Epidermal melanocyte (primary cell): Measurements from ENCODE around the gene DCLK1.

Experiments used
- DNase-seq: peaks from one replicate; pipeline ENCODE4 v3.0.0; 2011; ENCODE audit warnings: low spot score; ENCODE audit not compliant: insufficient read length

The DCLK1 gene

GRCh38 chr13:35909091-35909490, 222.1 kb downstream of the DCLK1 start:
- DNase-seq = no peak

GRCh38 chr13:35908226-35908625, 223.0 kb downstream of the DCLK1 start:
- no peak for DNase-seq

- DNase-seq = no peak
Observed at GRCh38 chr13:35906636-35907035, 224.5 kb downstream of the DCLK1 start.

- no peak for DNase-seq
Observed at GRCh38 chr13:35903075-35903474, 228.1 kb downstream of the DCLK1 start.

- DNase-seq = no peak
Observed at GRCh38 chr13:35898041-35898440, 233.1 kb downstream of the DCLK1 start.

GRCh38 chr13:35894636-35895035, 236.5 kb downstream of the DCLK1 start:
- DNase-seq = no peak

GRCh38 chr13:35892837-35893814, 238.1 kb downstream of the DCLK1 start:
- DNase-seq = no peak

GRCh38 chr13:35891507-35892441, 239.4 kb downstream of the DCLK1 start:
- DNase-seq = no peak

- no peak for DNase-seq
Observed at GRCh38 chr13:35889560-35889959, 241.6 kb downstream of the DCLK1 start.

GRCh38 chr13:35888981-35889380, 242.2 kb downstream of the DCLK1 start:
- no peak for DNase-seq

- no peak for DNase-seq
Observed at GRCh38 chr13:35888457-35888883, 242.7 kb downstream of the DCLK1 start.

GRCh38 chr13:35887115-35887666, 244.0 kb downstream of the DCLK1 start:
- DNase-seq = no peak

GRCh38 chr13:35886332-35887114, 244.7 kb downstream of the DCLK1 start:
- DNase-seq = no peak

- DNase-seq = no peak
Observed at GRCh38 chr13:35884211-35884760, 246.9 kb downstream of the DCLK1 start.

GRCh38 chr13:35882722-35883497, 248.3 kb downstream of the DCLK1 start:
- DNase-seq = no peak

GRCh38 chr13:35881360-35881759, 249.8 kb downstream of the DCLK1 start:
- no peak for DNase-seq

- no peak for DNase-seq
Observed at GRCh38 chr13:35879111-35879510, 252.1 kb downstream of the DCLK1 start.

- no peak for DNase-seq
Observed at GRCh38 chr13:35876601-35877000, 254.6 kb downstream of the DCLK1 start.

GRCh38 chr13:35874704-35875103, 256.5 kb downstream of the DCLK1 start:
- no peak for DNase-seq

- no peak for DNase-seq
Observed at GRCh38 chr13:35872369-35872768, 258.8 kb downstream of the DCLK1 start.
